ENCODE data around the gene TPD52L2. TPM values are rescaled to one million over a fixed set of nuclear protein-coding genes. Genes with fewer than 3 reads are reported as not detected.

Gene TPD52L2
- total RNA-seq, 1 experiment from 2014 or later, result 175 TPM

- no peak overlapping the region for H3K27ac Mint-ChIP-seq (ENCODE audit: low read depth, unreplicated experiment)
- H3K4me3 Mint-ChIP-seq (ENCODE audit: unreplicated experiment), result peak overlapping the region; percentile 62
- H3K4me1 Mint-ChIP-seq (ENCODE audit: insufficient read depth, unreplicated experiment), result no peaks in the 10 kb centered on the region
- no peaks in the 10 kb centered on the region for H3K36me3 Mint-ChIP-seq (ENCODE audit: insufficient read depth, unreplicated experiment)
- no peaks in the 10 kb centered on the region for H3K9me3 Mint-ChIP-seq (ENCODE audit: unreplicated experiment)
- TF ChIP-seq CTCF (IDR thresholded peaks at IDR 0.05; ENCODE audit: unreplicated experiment), result no peak
- DNase-seq (ENCODE audit: unreplicated experiment), result no peak
- peaks cover 19% of the 10 kb centered on the region for H3K27me3 Mint-ChIP-seq (ENCODE audit: insufficient read depth, unreplicated experiment)
- intact Hi-C loops (cut with micrococcal nuclease), result no loop called here
- ChIA-PET CTCF (no interaction called here), POLR2A (interaction anchor here (1.5 kb wide), 1 partner anchor 35 kb away, joined by 7 read pairs; the partner anchor contains the start of gene TPD52L2)
- BruUV-seq (replicated peaks), result no TSS peak
Measured at GRCh38 chr20:63829603-63829944, 35.5 kb upstream of the TPD52L2 start.

GRCh38 chr20:63829945-63830835, 34.9 kb upstream of the TPD52L2 start:
- Mint-ChIP-seq H3K36me3 (ENCODE audit: insufficient read depth, unreplicated experiment) (no peaks in the 10 kb centered on the region), H3K9me3 (ENCODE audit: unreplicated experiment) (no peaks in the 10 kb centered on the region), H3K27ac (ENCODE audit: low read depth, unreplicated experiment) (no peak overlapping the region), H3K27me3 (ENCODE audit: insufficient read depth, unreplicated experiment) (peaks cover 19% of the 10 kb centered on the region), H3K4me1 (ENCODE audit: insufficient read depth, unreplicated experiment) (no peaks in the 10 kb centered on the region), H3K4me3 (ENCODE audit: unreplicated experiment) (peak overlapping the region; percentile 62)
- ChIA-PET POLR2A (interaction anchor here (1.5 kb wide), 1 partner anchor 35 kb away, joined by 7 read pairs; the partner anchor contains the start of gene TPD52L2), CTCF (no interaction called here)
- intact Hi-C loops (cut with micrococcal nuclease), result no loop called here
- no peak for TF ChIP-seq CTCF (IDR thresholded peaks at IDR 0.05; ENCODE audit: unreplicated experiment)
- no TSS peak for BruUV-seq (replicated peaks)
- no peak for DNase-seq (ENCODE audit: unreplicated experiment)

GRCh38 chr20:63830841-63831588, 34.1 kb upstream of the TPD52L2 start, which contains the start of gene ZBTB46:
TSS of gene ZBTB46 (minus strand) at chr20:63831264. CDS start at chr20:63790757, 40,507 bp downstream.
- ChIA-PET POLR2A (interaction anchor here (0.6 kb wide), 1 partner anchor 10 kb away, joined by 3 read pairs; no protein-coding TSS in a partner anchor), CTCF (no interaction called here)
- TF ChIP-seq CTCF (IDR thresholded peaks at IDR 0.05; ENCODE audit: unreplicated experiment), result no peak
- Mint-ChIP-seq H3K36me3 (ENCODE audit: insufficient read depth, unreplicated experiment) (no peaks in the 10 kb centered on the region), H3K27ac (ENCODE audit: low read depth, unreplicated experiment) (no peak within 1 kb of the TSS), H3K27me3 (ENCODE audit: insufficient read depth, unreplicated experiment) (peaks cover 19% of the 10 kb centered on the region), H3K4me1 (ENCODE audit: insufficient read depth, unreplicated experiment) (peaks cover 5% of the 10 kb centered on the region), H3K4me3 (ENCODE audit: unreplicated experiment) (peak within 1 kb of the TSS; percentile 62), H3K9me3 (ENCODE audit: unreplicated experiment) (no peaks in the 10 kb centered on the region)
- BruUV-seq (replicated peaks), result no TSS peak
- intact Hi-C loops (cut with micrococcal nuclease), result no loop called here
- peak; percentile 37 for DNase-seq (ENCODE audit: unreplicated experiment)

- no peak overlapping the region for H3K27ac Mint-ChIP-seq (ENCODE audit: low read depth, unreplicated experiment)
- no peak for TF ChIP-seq CTCF (IDR thresholded peaks at IDR 0.05; ENCODE audit: unreplicated experiment)
- POLR2A ChIA-PET, result interaction anchor here (0.6 kb wide), 1 partner anchor 9 kb away, joined by 3 read pairs; no protein-coding TSS in a partner anchor
- no peaks in the 10 kb centered on the region for H3K36me3 Mint-ChIP-seq (ENCODE audit: insufficient read depth, unreplicated experiment)
- H3K27me3 Mint-ChIP-seq (ENCODE audit: insufficient read depth, unreplicated experiment), result peaks cover 19% of the 10 kb centered on the region
- no peaks in the 10 kb centered on the region for H3K9me3 Mint-ChIP-seq (ENCODE audit: unreplicated experiment)
- no peak for DNase-seq (ENCODE audit: unreplicated experiment)
- peaks cover 5% of the 10 kb centered on the region for H3K4me1 Mint-ChIP-seq (ENCODE audit: insufficient read depth, unreplicated experiment)
- intact Hi-C loops (cut with micrococcal nuclease), result no loop called here
- CTCF ChIA-PET, result no interaction called here
- BruUV-seq (replicated peaks), result no TSS peak
- no peak overlapping the region for H3K4me3 Mint-ChIP-seq (ENCODE audit: unreplicated experiment)
Measured at GRCh38 chr20:63831646-63831992, 33.5 kb upstream of the TPD52L2 start.
